Hepatocyte (in vitro differentiated cells): ENCODE measurements around the gene CHD2. TPM values are rescaled to one million over a fixed set of nuclear protein-coding genes. Genes with fewer than 3 reads are reported as not detected.

ENCODE experiments used
- DNase-seq: peaks from one replicate; pipeline ENCODE4 v3.0.0-alpha.2; 2016; ENCODE audit warnings: low spot score
- H2AFZ ChIP-seq: fragments of 200-600 bp; sonication (generic); 2 replicates; pipeline ENCODE4 v1.6.0; 2016; ENCODE audit warnings: antibody characterized with exemption, mild to moderate bottlenecking
- H3K27ac ChIP-seq: fragments of 200-600 bp; sonication (generic); 2 replicates; pipeline ENCODE4 v1.5.1; 2016; ENCODE audit warnings: mild to moderate bottlenecking
- H3K27me3 ChIP-seq: fragments of 200-600 bp; sonication (generic); 2 replicates; pipeline ENCODE4 v1.6.1; 2016
- H3K36me3 ChIP-seq: fragments of 200-600 bp; sonication (generic); replicated peaks from 2 replicates; pipeline ENCODE4 v1.5.1; 2016; ENCODE audit warnings: low read depth; ENCODE audit not compliant: insufficient read depth
- H3K4me1 ChIP-seq: fragments of 200-600 bp; sonication (generic); 2 replicates; pipeline ENCODE4 v1.5.1; 2016; ENCODE audit warnings: mild to moderate bottlenecking, moderate library complexity; ENCODE audit not compliant: insufficient read depth
- H3K4me2 ChIP-seq: fragments of 200-600 bp; sonication (generic); 2 replicates; pipeline ENCODE4 v1.6.0; 2016
- H3K4me3 ChIP-seq: fragments of 200-600 bp; sonication (generic); 2 replicates; pipeline ENCODE4 v1.5.1; 2016; ENCODE audit warnings: mild to moderate bottlenecking
- H3K79me2 ChIP-seq: fragments of 200-600 bp; sonication (generic); 2 replicates; pipeline ENCODE4 v1.6.0; 2017; ENCODE audit warnings: mild to moderate bottlenecking
- H3K9me2 ChIP-seq: fragments of 200-600 bp; sonication (generic); replicated peaks from 2 replicates; pipeline ENCODE4 v1.6.0; 2017; ENCODE audit warnings: mild to moderate bottlenecking; ENCODE audit not compliant: insufficient read depth
- H3K9me3 ChIP-seq: fragments of 200-600 bp; sonication (generic); 2 replicates; pipeline ENCODE4 v1.5.1; 2016; ENCODE audit warnings: low read depth, mild to moderate bottlenecking
- H4K20me1 ChIP-seq: fragments of 200-600 bp; sonication (generic); 2 replicates; pipeline ENCODE4 v1.6.0; 2016; ENCODE audit warnings: mild to moderate bottlenecking; ENCODE audit not compliant: insufficient read depth, poor library complexity, severe bottlenecking
- CTCF ChIP-seq: fragments of 200-600 bp; sonication (generic); IDR thresholded peaks from 2 replicates; pipeline ENCODE4 v1.5.1; 2016; ENCODE audit warnings: antibody characterized with exemption, mild to moderate bottlenecking; ENCODE audit not compliant: poor library complexity
- EZH2 ChIP-seq: fragments of 200-600 bp; sonication (generic); IDR thresholded peaks from 2 replicates; pipeline ENCODE4 v1.6.1; 2016; ENCODE audit warnings: antibody characterized with exemption, mild to moderate bottlenecking, borderline replicate concordance
- EZH2phosphoT487 ChIP-seq: fragments of 200-600 bp; sonication (generic); IDR thresholded peaks from one replicate; pipeline ENCODE4 v1.6.1; 2018; ENCODE audit warnings: antibody characterized with exemption, mild to moderate bottlenecking, low read depth, moderate library complexity; ENCODE audit not compliant: unreplicated experiment, severe bottlenecking
- WGBS: methylation state at CpG from one replicate; pipeline ENCODE4 v1.1.6; 2016; ENCODE audit warnings: low lambda C conversion rate; ENCODE audit errors: missing lambda C conversion rate; 5-methylcytosine and 5-hydroxymethylcytosine counted together
- polyA plus RNA-seq: library from polyadenylated mRNA; unstranded; fragments of >200 nt; fragmentation: Nextera tagmentation; extraction: Ambion mirVana; gene quantifications from 2 replicates; pipeline ENCODE4 v1.2.1, GENCODE V29; 2016
- total RNA-seq: library from RNA; depleted of rRNA; stranded (reverse); fragments of >200 nt; gene quantifications from 2 replicates; pipeline ENCODE4 v1.2.3, GENCODE V29; 2014

CHD2 gene
- total and polyA plus RNA-seq, 2 experiments from 2014 or later: 49.3 to 133 TPM

- peaks cover 12% of the 10 kb centered on the region for H3K36me3 ChIP-seq
- no peak for TF ChIP-seq EZH2phosphoT487
- TF ChIP-seq EZH2: no peak
- no peak for TF ChIP-seq CTCF
- no peak overlapping the region for H2AFZ ChIP-seq
- 96% methylated on average over 6 of the region's 6 CpGs for WGBS
- no peaks in the 10 kb centered on the region for H3K9me3 ChIP-seq
- H3K4me2 ChIP-seq: no peak overlapping the region
- no peak overlapping the region for H3K27ac ChIP-seq
- DNase-seq: no peak
- peaks cover 88% of the 10 kb centered on the region for H3K79me2 ChIP-seq
- H3K4me3 ChIP-seq: no peak overlapping the region
- no peaks in the 10 kb centered on the region for H3K27me3 ChIP-seq
- peaks cover 4% of the 10 kb centered on the region for H4K20me1 ChIP-seq
- H3K4me1 ChIP-seq: peaks cover 4% of the 10 kb centered on the region
- no peaks in the 10 kb centered on the region for H3K9me2 ChIP-seq
These were observed 53.9 kb downstream of the CHD2 start for GRCh38 chr15:92954002-92954401.

- DNase-seq: no peak
- Histone ChIP-seq H3K27ac (no peak overlapping the region), H3K79me2 (peaks cover 88% of the 10 kb centered on the region), H3K9me3 (no peaks in the 10 kb centered on the region), H2AFZ (no peak overlapping the region), H3K4me2 (no peak overlapping the region), H3K9me2 (no peaks in the 10 kb centered on the region), H3K27me3 (no peaks in the 10 kb centered on the region), H3K4me3 (no peak overlapping the region), H3K4me1 (peaks cover 4% of the 10 kb centered on the region), H3K36me3 (peaks cover 12% of the 10 kb centered on the region), H4K20me1 (peaks cover 4% of the 10 kb centered on the region)
- WGBS: 94% methylated on average over 8 of the region's 8 CpGs
- TF ChIP-seq CTCF (no peak), EZH2 (no peak), EZH2phosphoT487 (no peak)
These were observed 54.5 kb downstream of the CHD2 start for GRCh38 chr15:92954578-92954977.

- Histone ChIP-seq H3K27me3 (no peaks in the 10 kb centered on the region), H2AFZ (no peak overlapping the region), H3K4me3 (no peak overlapping the region), H3K27ac (no peak overlapping the region), H3K4me2 (no peak overlapping the region), H3K36me3 (peaks cover 12% of the 10 kb centered on the region), H3K9me2 (no peaks in the 10 kb centered on the region), H3K79me2 (peaks cover 94% of the 10 kb centered on the region), H4K20me1 (peaks cover 4% of the 10 kb centered on the region), H3K9me3 (no peaks in the 10 kb centered on the region), H3K4me1 (no peaks in the 10 kb centered on the region)
- DNase-seq: no peak
- 98% methylated on average over 2 of the region's 2 CpGs for WGBS
- TF ChIP-seq EZH2phosphoT487: no peak
- TF ChIP-seq CTCF: no peak
- TF ChIP-seq EZH2: no peak
These were observed 55.6 kb downstream of the CHD2 start for GRCh38 chr15:92955706-92956105.

GRCh38 chr15:92958105-92958504, 58.0 kb downstream of the CHD2 start:
- H3K27ac ChIP-seq: no peak overlapping the region
- no peak overlapping the region for H3K4me3 ChIP-seq
- no peaks in the 10 kb centered on the region for H3K9me3 ChIP-seq
- H2AFZ ChIP-seq: no peak overlapping the region
- 95% methylated on average over 8 of the region's 8 CpGs for WGBS
- peaks cover 4% of the 10 kb centered on the region for H4K20me1 ChIP-seq
- no peak for DNase-seq
- H3K9me2 ChIP-seq: no peaks in the 10 kb centered on the region
- TF ChIP-seq EZH2phosphoT487 (no peak), EZH2 (no peak), CTCF (no peak)
- peaks cover 96% of the 10 kb centered on the region for H3K79me2 ChIP-seq
- no peaks in the 10 kb centered on the region for H3K27me3 ChIP-seq
- peaks cover 12% of the 10 kb centered on the region for H3K36me3 ChIP-seq
- H3K4me1 ChIP-seq: no peaks in the 10 kb centered on the region
- no peak overlapping the region for H3K4me2 ChIP-seq
